CD4-positive, alpha-beta T cell treated with Interferon gamma for 1 hour (primary cell): ENCODE measurements around the gene DZIP1L.

Experiments
- DNase-seq: peaks from one replicate; pipeline ENCODE4 v3.0.0-alpha.2; 2020

Gene DZIP1L

GRCh38 chr3:138066383-138066782, 49.0 kb downstream of the DZIP1L start:
- DNase-seq: no peak

GRCh38 chr3:138065949-138066348, 49.5 kb downstream of the DZIP1L start:
- DNase-seq: no peak

GRCh38 chr3:138063416-138063815, 52.0 kb downstream of the DZIP1L start:
- DNase-seq: no peak

GRCh38 chr3:138062626-138063025, 52.8 kb downstream of the DZIP1L start:
- DNase-seq: no peak

- no peak for DNase-seq
Measured at GRCh38 chr3:138062037-138062436, 53.4 kb downstream of the DZIP1L start.

GRCh38 chr3:138060792-138061191, 54.6 kb downstream of the DZIP1L start:
- no peak for DNase-seq

GRCh38 chr3:138059261-138059660, 56.1 kb downstream of the DZIP1L start:
- DNase-seq: no peak

- DNase-seq: no peak
Measured at GRCh38 chr3:138057384-138057783, 58.0 kb downstream of the DZIP1L start.

- DNase-seq: no peak
Measured at GRCh38 chr3:138054057-138054456, 61.4 kb downstream of the DZIP1L start.

GRCh38 chr3:138051947-138052802, 63.2 kb downstream of the DZIP1L start:
- no peak for DNase-seq

- no peak for DNase-seq
Measured at GRCh38 chr3:138049157-138049919, 66.1 kb downstream of the DZIP1L start.

GRCh38 chr3:138047596-138048158, 67.7 kb downstream of the DZIP1L start:
- DNase-seq: no peak

GRCh38 chr3:138046955-138047354, 68.5 kb downstream of the DZIP1L start:
- no peak for DNase-seq

GRCh38 chr3:138046085-138046484, 69.3 kb downstream of the DZIP1L start:
- DNase-seq: no peak

- DNase-seq: no peak
Measured at GRCh38 chr3:138043266-138044029, 72.0 kb downstream of the DZIP1L start.

- no peak for DNase-seq
Measured at GRCh38 chr3:138042043-138042442, 73.4 kb downstream of the DZIP1L start.

GRCh38 chr3:138038725-138039462, 76.5 kb downstream of the DZIP1L start:
- DNase-seq: no peak

GRCh38 chr3:138036572-138036971, 78.8 kb downstream of the DZIP1L start:
- DNase-seq: no peak

- DNase-seq: no peak
Measured at GRCh38 chr3:138034918-138035317, 80.5 kb downstream of the DZIP1L start.

- no peak for DNase-seq
Measured at GRCh38 chr3:138033202-138033691, 82.2 kb downstream of the DZIP1L start.

GRCh38 chr3:138032567-138032966, 82.8 kb downstream of the DZIP1L start:
- no peak for DNase-seq

- no peak for DNase-seq
Measured at GRCh38 chr3:138031536-138031935, 83.9 kb downstream of the DZIP1L start.
